ENCODE results near the gene CCND2. TPM values are rescaled to one million over a fixed set of nuclear protein-coding genes. Genes with fewer than 3 reads are reported as not detected.
A peak's percentile ranks its signal among the peaks of the same experiment; 100 is the strongest.

Gene CCND2
- total and polyA plus RNA-seq, 2 donors = 25.3 to 203 TPM

DNA sequence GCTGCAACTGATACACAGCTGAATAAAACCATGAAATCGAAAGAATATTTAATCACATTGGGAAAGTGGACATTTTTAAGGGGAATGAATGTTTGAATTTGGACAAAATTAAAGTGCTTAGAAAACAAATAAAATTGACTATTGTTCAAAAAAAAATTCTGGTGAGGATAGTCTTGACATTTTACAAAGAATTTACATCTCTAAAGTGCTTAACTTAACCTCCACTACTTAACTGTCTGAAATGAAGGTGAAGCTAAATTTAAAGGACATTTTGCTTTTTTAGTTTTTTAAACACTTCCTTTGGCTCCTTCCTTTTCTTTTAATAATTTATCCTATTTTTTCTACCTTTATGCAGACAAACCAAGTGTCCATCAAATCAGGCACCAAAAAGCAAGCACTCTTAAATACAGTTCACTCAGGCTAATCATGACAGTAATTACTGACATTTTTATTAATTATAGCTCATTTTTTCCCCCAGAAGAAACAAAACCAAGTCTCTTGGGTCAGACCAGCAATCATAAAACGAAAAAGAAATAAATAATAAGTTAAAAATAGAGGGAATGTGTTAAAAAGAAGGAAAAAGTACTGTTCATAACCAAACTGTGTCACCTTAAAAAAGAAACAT is 5.7 kb upstream of the CCND2 start:
- H3K27ac ChIP-seq (ENCODE audit: low read depth) = no peak overlapping the region
- H3K4me1 ChIP-seq (ENCODE audit: insufficient read depth) = no peaks in the 10 kb centered on the region
- no peak overlapping the region for H3K4me3 ChIP-seq (ENCODE audit: low read depth, low read length)
- 82% methylated on average over 2 of the region's 2 CpGs for WGBS
- no peaks in the 10 kb centered on the region for H3K36me3 ChIP-seq (ENCODE audit: insufficient read depth)
- DNase-seq (ENCODE audit: extremely low spot score) = no peak

GRCh38 chr12:4268329-4269181 is 5.0 kb upstream of the CCND2 start:
- 8% methylated on average over 26 of the region's 26 CpGs for WGBS

GRCh38 chr12:4269279-4269991 is 4.1 kb upstream of the CCND2 start:
- peak overlapping the region; percentile 90 for H3K4me3 ChIP-seq (ENCODE audit: low read depth, low read length)
- no peak for DNase-seq (ENCODE audit: extremely low spot score)
- H3K4me1 ChIP-seq (ENCODE audit: insufficient read depth) = no peaks in the 10 kb centered on the region
- peak overlapping the region; percentile 59 for H3K27ac ChIP-seq (ENCODE audit: low read depth)
- 2% methylated on average over 72 of the region's 73 CpGs for WGBS
- no peaks in the 10 kb centered on the region for H3K36me3 ChIP-seq (ENCODE audit: insufficient read depth)

More at GRCh38 chr12:4268329-4269181, 5.0 kb upstream of the CCND2 start:
- Histone ChIP-seq H3K36me3 (ENCODE audit: insufficient read depth) (no peaks in the 10 kb centered on the region), H3K4me1 (ENCODE audit: insufficient read depth) (no peaks in the 10 kb centered on the region), H3K27ac (ENCODE audit: low read depth) (peak overlapping the region; percentile 59), H3K4me3 (ENCODE audit: low read depth, low read length) (peak overlapping the region; percentile 90)
- DNase-seq (ENCODE audit: extremely low spot score) = no peak

DNA sequence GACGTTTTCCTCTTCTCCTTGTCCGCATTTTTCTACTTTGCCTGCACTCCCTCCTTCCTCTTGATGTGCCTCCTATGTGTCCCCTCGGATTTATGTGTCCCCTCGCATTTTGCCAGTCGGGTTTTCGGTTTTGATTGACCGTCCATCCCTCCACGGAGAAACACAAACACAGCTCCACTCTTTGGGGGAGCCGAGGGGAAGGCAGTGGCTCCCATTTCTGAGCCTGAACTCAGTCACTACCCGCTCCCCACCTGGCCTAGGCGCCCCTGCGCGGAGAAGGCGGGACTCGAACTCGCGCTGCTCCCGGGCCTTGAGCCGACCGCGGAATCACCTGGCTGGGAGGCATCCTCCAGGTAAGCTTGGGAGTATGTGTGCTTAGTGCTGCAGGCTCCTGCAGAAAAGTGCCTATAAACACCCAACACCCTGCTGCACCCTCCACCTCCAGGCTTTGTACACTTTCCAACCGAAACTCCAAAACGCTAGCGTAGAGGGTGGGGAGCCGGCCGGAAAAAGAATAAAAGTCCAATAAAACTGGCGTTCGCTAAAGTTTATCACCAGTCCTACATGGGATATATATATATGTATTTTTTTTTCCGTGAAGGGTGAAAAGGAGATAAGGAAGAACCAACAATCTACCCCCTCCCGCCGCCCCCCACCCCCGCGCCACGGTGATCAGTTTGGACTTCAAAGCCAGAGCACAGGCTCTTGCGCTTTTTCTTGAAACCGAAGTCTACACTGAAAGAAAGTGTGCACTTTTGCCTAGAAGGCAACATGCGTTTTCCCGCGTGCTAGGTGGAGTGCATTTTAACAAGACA is 3.3 kb upstream of the CCND2 start:
- WGBS = 11% methylated on average over 39 of the region's 39 CpGs
- H3K27ac ChIP-seq (ENCODE audit: low read depth) = peak overlapping the region; percentile 59
- no peak for DNase-seq (ENCODE audit: extremely low spot score)
- peak overlapping the region; percentile 90 for H3K4me3 ChIP-seq (ENCODE audit: low read depth, low read length)
- no peaks in the 10 kb centered on the region for H3K4me1 ChIP-seq (ENCODE audit: insufficient read depth)
- no peaks in the 10 kb centered on the region for H3K36me3 ChIP-seq (ENCODE audit: insufficient read depth)

DNA sequence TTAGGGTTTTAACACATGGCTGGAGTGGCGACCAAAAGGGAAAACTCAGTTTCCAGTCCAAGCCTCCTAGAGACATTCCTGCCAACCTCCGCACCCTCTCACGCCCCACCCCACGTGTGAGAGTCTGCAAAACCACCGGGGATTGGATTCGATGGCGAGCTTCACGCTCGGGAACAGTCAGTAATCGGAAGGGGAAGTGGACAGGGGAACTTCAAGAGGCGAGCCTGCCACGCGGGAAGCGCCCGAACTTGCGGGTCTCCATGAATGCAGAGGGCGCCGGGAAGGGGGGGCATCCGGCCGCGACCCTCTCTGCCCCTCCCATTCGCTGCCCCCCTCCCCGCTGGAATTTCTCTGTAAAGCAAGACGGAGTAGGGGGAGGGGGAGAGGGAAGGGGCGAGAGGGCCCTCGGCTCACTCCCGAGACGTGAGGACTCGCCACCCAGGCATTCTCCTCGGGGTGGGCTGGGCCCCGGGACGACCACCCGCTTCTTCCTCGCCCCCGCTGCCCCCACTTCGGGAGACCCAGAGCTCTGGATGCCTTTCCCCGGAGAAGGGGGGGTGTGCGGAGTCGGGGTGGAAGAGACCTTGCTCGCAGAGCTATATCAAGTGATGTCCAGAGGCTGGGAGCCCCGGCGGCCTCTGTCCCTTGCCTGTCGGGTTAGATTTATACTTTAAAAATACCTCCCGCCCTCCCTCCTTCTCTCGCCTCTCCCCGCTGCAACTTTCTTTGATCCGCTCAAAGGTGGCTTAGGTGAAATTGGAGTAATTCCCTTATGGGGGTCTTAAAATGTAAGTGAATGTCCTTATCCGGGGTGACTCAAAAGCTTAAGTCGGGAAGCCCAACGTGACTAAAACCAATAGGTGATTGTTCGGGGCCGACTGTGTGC is 2.5 kb upstream of the CCND2 start:
- Histone ChIP-seq H3K27ac (ENCODE audit: low read depth) (peak overlapping the region; percentile 63), H3K4me3 (ENCODE audit: low read depth, low read length) (peak overlapping the region; percentile 90), H3K4me1 (ENCODE audit: insufficient read depth) (no peaks in the 10 kb centered on the region), H3K36me3 (ENCODE audit: insufficient read depth) (no peaks in the 10 kb centered on the region)
- no peak for DNase-seq (ENCODE audit: extremely low spot score)
- WGBS = 2% methylated on average over 52 of the region's 52 CpGs

GRCh38 chr12:4271717-4272423 is 1.7 kb upstream of the CCND2 start:
- peak overlapping the region; percentile 72 for H3K27ac ChIP-seq (ENCODE audit: low read depth)
- 1% methylated on average over 43 of the region's 43 CpGs for WGBS
- peak overlapping the region; percentile 90 for H3K4me3 ChIP-seq (ENCODE audit: low read depth, low read length)
- peak; percentile 85 for DNase-seq (ENCODE audit: extremely low spot score)
- no peaks in the 10 kb centered on the region for H3K4me1 ChIP-seq (ENCODE audit: insufficient read depth)
- H3K36me3 ChIP-seq (ENCODE audit: insufficient read depth) = no peaks in the 10 kb centered on the region

GRCh38 chr12:4272424-4273272 is 914 bp upstream of the CCND2 start:
- H3K4me3 ChIP-seq (ENCODE audit: low read depth, low read length) = peak overlapping the region; percentile 90
- H3K27ac ChIP-seq (ENCODE audit: low read depth) = peak overlapping the region; percentile 72
- H3K36me3 ChIP-seq (ENCODE audit: insufficient read depth) = no peaks in the 10 kb centered on the region
- no peaks in the 10 kb centered on the region for H3K4me1 ChIP-seq (ENCODE audit: insufficient read depth)
- DNase-seq (ENCODE audit: extremely low spot score) = no peak
- WGBS = under 1% methylated on average over 62 of the region's 62 CpGs

DNA sequence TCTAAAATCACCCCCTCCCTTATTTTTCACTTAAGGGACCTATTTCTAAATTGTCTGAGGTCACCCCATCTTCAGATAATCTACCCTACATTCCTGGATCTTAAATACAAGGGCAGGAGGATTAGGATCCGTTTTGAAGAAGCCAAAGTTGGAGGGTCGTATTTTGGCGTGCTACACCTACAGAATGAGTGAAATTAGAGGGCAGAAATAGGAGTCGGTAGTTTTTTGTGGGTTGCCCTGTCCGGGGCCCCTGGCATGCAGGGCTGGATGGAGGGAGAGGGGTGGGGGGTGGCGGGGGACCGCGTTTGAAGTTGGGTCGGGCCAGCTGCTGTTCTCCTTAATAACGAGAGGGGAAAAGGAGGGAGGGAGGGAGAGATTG is 300 bp upstream of the CCND2 start:
- no peak for DNase-seq (ENCODE audit: extremely low spot score)
- H3K36me3 ChIP-seq (ENCODE audit: insufficient read depth) = no peaks in the 10 kb centered on the region
- peak overlapping the region; percentile 90 for H3K4me3 ChIP-seq (ENCODE audit: low read depth, low read length)
- under 1% methylated on average over 10 of the region's 10 CpGs for WGBS
- H3K4me1 ChIP-seq (ENCODE audit: insufficient read depth) = no peaks in the 10 kb centered on the region
- no peak overlapping the region for H3K27ac ChIP-seq (ENCODE audit: low read depth)

DNA sequence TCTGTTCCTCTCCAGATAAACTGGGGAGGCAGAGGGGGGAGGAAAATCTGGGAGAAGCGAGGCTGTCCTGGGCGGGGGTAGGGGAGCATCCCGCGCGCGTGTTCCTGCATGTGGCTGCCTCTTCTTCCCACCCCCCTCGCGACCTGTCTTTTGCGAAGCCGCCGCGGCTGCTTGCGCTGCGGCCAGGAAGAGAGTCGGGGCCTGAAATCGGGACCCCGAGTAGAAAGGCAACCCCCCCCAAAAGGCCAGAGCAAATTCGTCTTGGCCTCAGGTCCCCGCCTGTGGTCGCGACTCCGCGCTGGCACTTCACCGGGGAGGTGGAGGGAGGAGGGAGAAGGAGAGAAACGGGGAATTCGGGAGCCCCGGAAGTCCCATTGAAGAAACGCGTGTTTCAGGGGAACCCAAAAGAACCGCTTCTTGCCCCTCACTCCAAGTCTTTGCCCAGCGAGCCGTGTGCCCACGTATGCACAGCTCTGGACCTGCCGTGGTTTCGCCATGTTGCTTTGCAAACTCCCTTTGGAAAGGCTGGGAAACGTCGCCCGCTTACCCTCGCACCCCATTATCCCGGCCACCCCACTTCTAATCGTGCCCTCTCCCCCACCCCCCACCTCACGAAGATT is 944 bp downstream of the CCND2 start:
- WGBS = under 1% methylated on average over 42 of the region's 42 CpGs

DNA sequence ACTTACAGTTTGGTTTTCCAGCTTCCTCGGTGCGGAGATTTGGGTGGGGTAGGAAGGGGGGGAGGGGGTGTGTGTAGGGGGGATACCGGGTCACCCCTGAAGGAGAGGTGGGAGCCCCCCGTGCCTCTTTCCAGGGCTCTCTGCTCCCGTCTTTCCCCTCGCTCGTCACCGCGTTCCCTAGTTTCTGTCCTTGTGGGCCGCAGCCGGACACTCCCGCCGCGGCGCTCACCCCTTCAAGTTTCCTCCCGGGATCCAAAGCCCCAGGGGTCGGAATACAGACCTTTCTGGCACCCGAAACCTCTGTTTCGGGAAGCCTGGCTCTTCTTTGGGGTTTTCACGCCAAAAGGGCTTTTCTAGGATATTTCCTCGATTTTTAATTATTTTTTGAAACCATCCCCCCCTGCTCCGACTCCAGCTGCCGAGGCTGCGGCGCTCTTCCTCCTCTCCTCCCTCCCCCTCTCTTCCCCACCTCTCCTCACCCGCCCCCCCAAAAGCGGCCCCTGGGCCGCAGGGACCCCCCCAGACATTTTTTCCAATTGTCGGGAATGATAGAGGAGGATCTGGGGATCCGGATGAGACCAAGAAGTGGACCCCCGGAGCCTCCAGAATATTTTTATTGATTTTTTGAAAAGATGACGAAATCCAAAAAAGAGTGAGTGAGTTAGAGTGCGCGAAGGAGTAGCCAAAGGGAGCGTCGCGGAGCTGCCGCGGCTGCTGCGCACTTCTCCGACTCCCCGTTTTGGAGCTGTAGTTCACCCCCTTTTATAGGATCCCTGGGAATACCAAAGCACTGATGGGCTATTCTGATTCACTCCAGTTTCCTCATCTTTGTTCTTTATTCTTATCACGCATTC is 1.7 kb downstream of the CCND2 start:
- peak overlapping the region; percentile 90 for H3K4me3 ChIP-seq (ENCODE audit: low read depth, low read length)
- no peak for DNase-seq (ENCODE audit: extremely low spot score)
- peak overlapping the region; percentile 89 for H3K27ac ChIP-seq (ENCODE audit: low read depth)
- no peaks in the 10 kb centered on the region for H3K36me3 ChIP-seq (ENCODE audit: insufficient read depth)
- H3K4me1 ChIP-seq (ENCODE audit: insufficient read depth) = no peaks in the 10 kb centered on the region
- WGBS = 2% methylated on average over 43 of the region's 43 CpGs

More for the DNA sequence above, 944 bp downstream of the CCND2 start:
- Histone ChIP-seq H3K27ac (ENCODE audit: low read depth) (peak overlapping the region; percentile 89), H3K4me1 (ENCODE audit: insufficient read depth) (no peaks in the 10 kb centered on the region), H3K4me3 (ENCODE audit: low read depth, low read length) (peak overlapping the region; percentile 90), H3K36me3 (ENCODE audit: insufficient read depth) (no peaks in the 10 kb centered on the region)
- no peak for DNase-seq (ENCODE audit: extremely low spot score)

All from urinary bladder (tissue), 4 donors.